ENCODE data around the gene DIPK2B.

The DIPK2B gene

GRCh38 chrX:45164021-45164621 lies 36.6 kb downstream of the DIPK2B start:
- TF ChIP-seq ZFX (IDR thresholded peaks at IDR 0.05) = no peak
- TF ChIP-seq, protein P1, sequence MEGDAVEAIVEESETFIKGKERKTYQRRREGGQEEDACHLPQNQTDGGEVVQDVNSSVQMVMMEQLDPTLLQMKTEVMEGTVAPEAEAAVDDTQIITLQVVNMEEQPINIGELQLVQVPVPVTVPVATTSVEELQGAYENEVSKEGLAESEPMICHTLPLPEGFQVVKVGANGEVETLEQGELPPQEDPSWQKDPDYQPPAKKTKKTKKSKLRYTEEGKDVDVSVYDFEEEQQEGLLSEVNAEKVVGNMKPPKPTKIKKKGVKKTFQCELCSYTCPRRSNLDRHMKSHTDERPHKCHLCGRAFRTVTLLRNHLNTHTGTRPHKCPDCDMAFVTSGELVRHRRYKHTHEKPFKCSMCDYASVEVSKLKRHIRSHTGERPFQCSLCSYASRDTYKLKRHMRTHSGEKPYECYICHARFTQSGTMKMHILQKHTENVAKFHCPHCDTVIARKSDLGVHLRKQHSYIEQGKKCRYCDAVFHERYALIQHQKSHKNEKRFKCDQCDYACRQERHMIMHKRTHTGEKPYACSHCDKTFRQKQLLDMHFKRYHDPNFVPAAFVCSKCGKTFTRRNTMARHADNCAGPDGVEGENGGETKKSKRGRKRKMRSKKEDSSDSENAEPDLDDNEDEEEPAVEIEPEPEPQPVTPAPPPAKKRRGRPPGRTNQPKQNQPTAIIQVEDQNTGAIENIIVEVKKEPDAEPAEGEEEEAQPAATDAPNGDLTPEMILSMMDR (conservative IDR thresholded peaks at IDR 0.05) = no peak
- no peak overlapping the region for H3K27ac ChIP-seq

- TF ChIP-seq, protein P1 (conservative IDR thresholded peaks at IDR 0.05) = no peak
- TF ChIP-seq ZFX (IDR thresholded peaks at IDR 0.05) = no peak
- H3K27ac ChIP-seq = no peak overlapping the region
Measured at GRCh38 chrX:45157647-45158046, 43.0 kb downstream of the DIPK2B start.

DNA sequence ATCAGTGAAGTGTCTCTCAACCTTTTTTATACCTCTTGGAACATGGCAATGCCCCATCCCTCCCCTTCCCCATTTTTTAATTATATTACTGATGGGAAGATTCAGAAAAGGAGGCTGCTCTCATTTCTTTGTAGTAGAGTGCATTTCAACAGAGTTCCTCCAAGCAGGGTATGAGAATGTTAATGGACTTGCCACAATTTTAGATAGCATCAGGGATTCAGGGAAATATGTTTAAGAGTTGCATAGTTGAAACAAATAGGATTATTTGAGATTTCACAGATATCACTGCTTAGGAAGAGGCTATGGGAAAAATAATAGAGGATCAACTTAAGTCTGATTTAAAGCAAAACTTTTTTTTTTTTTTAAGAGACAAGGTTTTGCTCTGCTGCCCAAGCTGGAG lies 46.2 kb downstream of the DIPK2B start:
- no peak overlapping the region for H3K27ac ChIP-seq
- TF ChIP-seq, protein P1 (conservative IDR thresholded peaks at IDR 0.05) = no peak
- no peak for TF ChIP-seq ZFX (IDR thresholded peaks at IDR 0.05)

DNA sequence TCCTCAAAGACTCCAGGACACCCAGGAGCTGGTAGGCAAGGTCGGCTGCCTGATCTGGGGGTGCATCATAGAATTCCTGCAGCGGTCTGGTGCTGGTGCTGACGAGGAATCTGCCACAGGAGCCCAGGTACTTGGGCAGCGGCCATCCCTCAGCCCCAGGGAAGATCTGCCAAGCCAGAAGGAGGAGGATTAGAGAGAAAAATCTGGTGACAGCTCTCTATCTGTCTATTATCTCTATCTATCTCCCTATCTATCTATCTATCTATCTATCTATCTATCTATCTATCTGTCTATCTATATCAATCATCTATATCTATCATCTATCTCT lies 46.7 kb downstream of the DIPK2B start:
- no peak for TF ChIP-seq ZFX (IDR thresholded peaks at IDR 0.05)
- TF ChIP-seq, protein P1 (conservative IDR thresholded peaks at IDR 0.05) = no peak
- H3K27ac ChIP-seq = no peak overlapping the region
